Ishikawa (cell line): ENCODE measurements around the gene MAK.

Experiments
- CEBPB ChIP-seq: IDR thresholded peaks from 2 replicates; pipeline ENCODE4 v1.6.1; 2012
- CREB1 ChIP-seq: IDR thresholded peaks from 2 replicates; pipeline ENCODE4 v1.6.1; 2012; ENCODE audit warnings: low read depth
- EGR1 ChIP-seq: IDR thresholded peaks from 2 replicates; pipeline ENCODE4 v1.6.1; 2012
- EP300 ChIP-seq: IDR thresholded peaks from 2 replicates; pipeline ENCODE4 v1.6.1; 2012; ENCODE audit warnings: borderline replicate concordance
- NFIC ChIP-seq: IDR thresholded peaks from 2 replicates; pipeline ENCODE4 v1.6.1; 2012
- RAD21 ChIP-seq: IDR thresholded peaks from 2 replicates; pipeline ENCODE4 v1.6.1; 2012; ENCODE audit warnings: low read depth
- TEAD4 ChIP-seq: IDR thresholded peaks from 2 replicates; pipeline ENCODE4 v1.6.1; 2012
- YY1 ChIP-seq: IDR thresholded peaks from 2 replicates; pipeline ENCODE4 v1.6.1; 2012; ENCODE audit warnings: low read depth
- TF ChIP-seq, protein P1 (sequence below): IDR thresholded peaks from 2 replicates; pipeline ENCODE4 v1.6.1; 2012

- TF ChIP-seq TEAD4 (no peak), NFIC (no peak), CEBPB (no peak), RAD21 (no peak), EP300 (no peak), EGR1 (no peak), CREB1 (no peak), YY1 (no peak)
- TF ChIP-seq, protein P1, sequence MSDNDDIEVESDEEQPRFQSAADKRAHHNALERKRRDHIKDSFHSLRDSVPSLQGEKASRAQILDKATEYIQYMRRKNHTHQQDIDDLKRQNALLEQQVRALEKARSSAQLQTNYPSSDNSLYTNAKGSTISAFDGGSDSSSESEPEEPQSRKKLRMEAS = no peak
Observed at GRCh38 chr6:10852361-10852960, 14.1 kb upstream of the MAK start.
